ENCODE results near the gene UNC93B1.

Gene UNC93B1

GRCh38 chr11:68039526-68040086, 35.7 kb upstream of the UNC93B1 start:
- DNase-seq, result no peak

- peak; percentile 58 for DNase-seq
These were observed 35.0 kb upstream of the UNC93B1 start, which contains the start of gene TCIRG1 for GRCh38 chr11:68038718-68039525. Gene TCIRG1 (plus strand): TSS chr11:68039025. CDS start chr11:68041272, 2,247 bp downstream.

- DNase-seq, result no peak
These were observed 34.4 kb upstream of the UNC93B1 start for GRCh38 chr11:68038226-68038717.

- no peak for DNase-seq
These were observed 33.7 kb upstream of the UNC93B1 start for GRCh38 chr11:68037411-68038225.

GRCh38 chr11:68036717-68037239, 32.9 kb upstream of the UNC93B1 start:
- peak; percentile 46 for DNase-seq

- no peak for DNase-seq
These were observed 32.3 kb upstream of the UNC93B1 start for GRCh38 chr11:68036141-68036716.

- no peak for DNase-seq
These were observed 31.5 kb upstream of the UNC93B1 start for GRCh38 chr11:68035266-68035876.

GRCh38 chr11:68033708-68034045, 29.8 kb upstream of the UNC93B1 start:
- DNase-seq, result no peak

GRCh38 chr11:68032997-68033707, 29.3 kb upstream of the UNC93B1 start:
- DNase-seq, result no peak

- no peak for DNase-seq
These were observed 28.1 kb upstream of the UNC93B1 start for GRCh38 chr11:68032003-68032402.

GRCh38 chr11:68031144-68031464, 27.2 kb upstream of the UNC93B1 start:
- DNase-seq, result peak; percentile 25

- peak; percentile 99 for DNase-seq
These were observed 26.6 kb upstream of the UNC93B1 start, which contains the start of gene NDUFS8 for GRCh38 chr11:68030318-68031143. Gene NDUFS8 (plus strand): TSS chr11:68030681. CDS start chr11:68032152, 1,471 bp downstream.

GRCh38 chr11:68028802-68029545, 25.1 kb upstream of the UNC93B1 start:
- no peak for DNase-seq

GRCh38 chr11:68027667-68028066, 23.8 kb upstream of the UNC93B1 start:
- DNase-seq, result no peak

GRCh38 chr11:68026391-68027105, 22.7 kb upstream of the UNC93B1 start:
- no peak for DNase-seq

- no peak for DNase-seq
These were observed 21.1 kb upstream of the UNC93B1 start for GRCh38 chr11:68025047-68025446.

GRCh38 chr11:68024508-68024907, 20.6 kb upstream of the UNC93B1 start:
- DNase-seq, result no peak

GRCh38 chr11:68022531-68022930, 18.6 kb upstream of the UNC93B1 start:
- no peak for DNase-seq

GRCh38 chr11:68021167-68021787, 17.4 kb upstream of the UNC93B1 start:
- no peak for DNase-seq
